ENCODE data around the gene LTBP3.

LTBP3 gene

DNA sequence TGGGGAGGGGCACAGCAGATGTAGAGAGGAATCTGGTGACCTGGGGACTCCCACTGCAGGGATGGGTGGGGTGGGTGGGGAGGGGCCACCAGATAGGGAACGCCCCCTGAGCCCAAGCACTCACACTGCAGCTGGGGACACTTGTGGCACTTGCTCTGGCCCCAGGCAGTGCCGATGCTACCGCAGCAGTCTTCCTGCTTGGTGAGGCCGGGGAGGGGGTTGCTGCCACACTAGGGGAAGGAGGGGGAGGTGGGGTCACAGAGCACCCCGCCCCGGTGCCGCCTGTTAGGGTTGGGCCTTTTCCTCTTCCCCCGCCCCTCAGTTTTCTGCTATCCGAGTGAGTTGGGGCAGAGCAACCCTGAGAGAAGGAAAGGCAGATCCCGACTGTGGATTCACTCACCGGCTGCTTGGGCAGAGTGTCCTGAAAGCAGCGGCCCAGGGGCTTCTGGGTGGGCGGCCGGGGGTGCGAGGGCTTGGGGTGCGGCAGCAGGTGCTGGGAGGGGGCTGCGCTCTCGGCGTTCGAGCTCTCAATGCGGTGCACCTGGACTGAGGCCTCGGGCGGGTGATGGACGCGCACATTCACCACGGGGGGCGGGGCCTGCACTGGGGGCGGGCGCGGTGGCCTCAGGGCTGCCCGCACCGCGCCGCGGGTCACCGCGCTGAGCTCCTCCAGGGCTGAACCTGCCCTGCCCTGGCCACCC is 4.7 kb downstream of the LTBP3 start:
- no peak for DNase-seq

DNA sequence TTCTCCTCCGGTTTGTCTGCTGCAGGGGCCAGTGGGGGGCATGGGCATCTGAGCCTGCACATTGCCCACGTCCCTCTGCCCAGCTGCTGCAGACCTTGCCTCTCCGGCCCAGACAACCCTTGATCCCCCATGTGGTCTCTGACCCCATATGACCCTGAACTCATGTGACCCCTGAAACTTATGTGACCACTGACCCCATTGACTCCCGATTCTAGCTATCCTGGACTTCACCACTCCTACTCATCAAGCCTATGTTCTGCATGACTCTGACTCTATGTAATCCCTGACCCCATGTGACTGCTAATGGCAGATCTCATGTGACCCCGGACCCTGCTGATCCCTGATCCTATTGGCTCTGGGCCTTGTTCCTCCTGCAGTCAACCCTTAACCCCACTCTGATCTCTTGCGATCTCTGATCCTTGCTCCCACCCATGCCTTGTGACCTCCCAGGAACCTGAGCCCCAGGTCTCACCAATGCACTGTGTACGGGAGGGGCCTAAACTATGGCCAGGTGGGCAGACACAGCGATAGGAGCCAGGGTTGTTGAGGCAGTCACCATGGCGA is 5.7 kb downstream of the LTBP3 start:
- DNase-seq = no peak

DNA sequence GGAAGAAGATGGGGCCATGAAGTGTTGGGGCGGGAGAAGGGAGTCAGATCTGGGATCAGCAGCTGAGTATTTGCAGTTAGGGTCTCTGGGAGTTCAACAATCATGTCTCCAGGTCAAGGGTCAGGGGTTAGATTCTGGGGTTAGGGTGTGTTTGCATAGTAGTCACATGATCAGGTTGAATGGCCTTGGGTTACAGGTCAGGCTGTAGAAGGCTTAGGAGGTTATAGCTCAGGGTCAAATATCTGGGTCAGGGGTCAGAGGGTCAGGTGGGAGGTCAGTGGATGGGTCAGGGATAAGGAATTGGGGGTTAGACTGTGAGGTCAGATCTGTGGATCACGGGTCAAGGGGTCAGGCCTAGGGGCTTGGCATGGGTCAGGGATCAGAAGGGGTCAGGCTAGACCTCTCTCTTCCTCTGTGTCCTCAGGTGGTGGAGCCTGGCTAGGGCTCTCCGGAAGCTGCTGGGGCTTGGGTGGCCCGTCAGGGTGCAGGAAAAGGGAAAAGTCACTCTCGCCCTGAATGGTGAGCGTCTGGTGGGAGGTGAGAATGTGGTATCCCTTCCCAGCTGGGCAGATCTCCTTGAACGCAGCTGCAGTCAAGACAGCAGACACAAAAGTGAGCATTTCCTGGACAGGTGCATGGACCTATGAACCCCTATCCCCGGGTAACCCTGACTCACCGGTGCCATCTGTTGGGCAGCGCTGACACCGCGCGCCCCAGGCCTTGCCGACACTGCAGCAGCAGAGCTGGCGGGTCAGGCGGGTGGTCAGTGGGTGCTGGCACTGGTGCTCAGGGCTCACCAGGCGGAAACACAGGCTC is 6.4 kb downstream of the LTBP3 start:
- peak; percentile 83 for DNase-seq

DNA sequence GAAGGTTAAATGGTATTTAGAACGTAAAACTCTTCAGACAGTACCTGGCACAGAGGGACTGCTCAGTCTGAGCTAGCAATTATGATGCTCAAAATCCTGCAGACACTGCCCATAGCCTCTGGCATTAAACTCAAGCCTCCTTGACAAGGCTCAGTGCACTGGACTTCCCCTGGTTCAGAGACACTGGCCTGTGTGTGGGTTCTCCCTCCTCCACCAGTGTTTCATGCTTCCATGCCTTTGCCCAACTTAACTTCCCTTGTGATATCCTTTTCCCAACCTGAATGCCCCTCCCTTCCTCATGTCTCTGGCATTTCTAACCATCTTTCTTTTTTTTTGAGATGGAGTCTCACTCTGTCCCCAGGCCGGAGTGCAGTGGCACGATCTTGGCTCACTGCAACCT is 9.1 kb downstream of the LTBP3 start:
- no peak for DNase-seq

DNA sequence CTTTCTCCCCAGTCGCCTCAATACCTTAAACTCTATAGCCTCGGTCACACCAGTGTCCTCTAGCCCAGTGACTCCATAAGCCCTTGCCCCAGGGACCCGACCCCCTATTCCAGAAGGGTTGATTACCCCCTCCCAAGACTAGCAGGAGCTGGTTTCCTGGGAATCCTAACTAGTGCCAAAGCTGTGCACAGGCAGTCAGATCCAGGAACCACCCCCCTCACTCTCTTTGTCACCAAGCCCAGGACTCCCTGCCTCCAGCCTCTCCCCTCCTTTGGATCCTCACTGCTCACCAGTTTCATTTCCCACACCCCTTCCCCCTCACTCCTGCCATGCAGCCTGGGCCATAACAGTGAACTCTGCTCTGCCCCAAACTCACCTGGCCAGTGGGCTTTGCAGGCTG is 9.8 kb downstream of the LTBP3 start:
- no peak for DNase-seq

DNA sequence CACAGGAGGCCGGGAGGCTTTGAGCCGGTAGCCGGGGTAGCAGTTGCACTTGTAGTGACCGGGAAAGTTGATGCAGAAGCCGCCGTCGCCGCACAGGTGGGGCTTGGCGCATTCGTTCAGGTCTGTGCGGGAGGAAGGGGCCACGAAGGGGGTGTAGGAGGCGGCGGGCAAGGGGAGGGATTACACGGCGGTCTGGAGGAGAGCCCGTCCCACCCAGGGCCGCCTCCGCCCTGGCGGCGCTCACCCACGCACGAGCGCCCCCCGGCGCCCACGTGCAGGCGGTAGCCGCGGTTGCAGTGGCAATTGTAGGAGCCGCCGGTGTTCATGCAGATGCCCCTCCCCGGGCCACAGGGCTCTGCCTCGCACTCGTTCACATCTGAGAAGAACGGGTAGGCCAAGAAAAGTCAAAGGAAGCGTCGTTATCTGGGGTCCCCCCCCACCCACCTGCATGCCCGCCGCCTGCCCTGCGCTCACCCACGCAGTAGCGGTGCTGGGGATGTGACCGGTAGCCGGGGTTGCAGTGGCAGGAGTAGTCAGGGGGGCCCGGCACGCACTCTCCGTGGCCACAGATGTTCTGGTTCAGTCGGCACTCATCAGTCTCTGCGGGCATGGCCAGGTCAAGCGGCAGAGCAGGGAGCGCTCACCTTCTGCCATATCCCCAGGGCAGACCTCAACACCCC is 10.6 kb downstream of the LTBP3 start:
- no peak for DNase-seq

DNA sequence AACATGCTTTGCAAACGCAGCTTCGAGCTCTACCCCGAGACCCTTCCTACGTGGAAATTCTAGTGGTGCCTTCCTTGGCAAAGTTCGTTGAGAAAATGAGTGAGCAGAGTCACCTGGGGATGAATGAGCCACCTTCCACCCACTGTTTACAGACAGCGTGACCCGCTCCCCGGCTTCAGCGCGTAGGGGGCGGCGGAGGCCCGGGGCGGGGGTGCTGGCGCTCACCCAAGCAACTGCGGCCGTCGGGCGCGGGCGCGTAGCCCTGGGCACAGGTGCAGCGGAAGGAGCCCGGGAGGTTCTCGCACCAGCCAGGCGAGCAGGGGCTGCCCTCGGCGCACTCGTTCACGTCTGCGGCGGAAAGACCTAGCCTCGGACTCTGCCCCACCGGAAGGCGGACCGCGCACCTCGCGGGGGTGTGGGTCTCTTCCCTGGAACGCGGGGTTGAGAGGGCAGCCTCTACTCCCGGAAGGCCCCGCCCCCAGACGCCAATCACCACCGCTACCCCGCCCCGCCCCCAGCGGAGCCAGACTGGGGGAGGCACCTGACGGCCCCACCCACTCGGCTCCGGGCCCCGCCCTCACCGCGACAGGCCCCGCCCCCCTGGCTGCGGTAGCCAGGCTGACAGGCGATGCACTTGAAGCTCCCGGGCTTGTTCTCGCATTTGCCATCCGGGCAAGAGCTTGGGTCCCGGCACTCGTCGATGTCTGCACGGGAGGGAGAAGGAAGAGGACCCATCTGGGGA is 11.8 kb downstream of the LTBP3 start:
- peak; percentile 84 for DNase-seq

DNA sequence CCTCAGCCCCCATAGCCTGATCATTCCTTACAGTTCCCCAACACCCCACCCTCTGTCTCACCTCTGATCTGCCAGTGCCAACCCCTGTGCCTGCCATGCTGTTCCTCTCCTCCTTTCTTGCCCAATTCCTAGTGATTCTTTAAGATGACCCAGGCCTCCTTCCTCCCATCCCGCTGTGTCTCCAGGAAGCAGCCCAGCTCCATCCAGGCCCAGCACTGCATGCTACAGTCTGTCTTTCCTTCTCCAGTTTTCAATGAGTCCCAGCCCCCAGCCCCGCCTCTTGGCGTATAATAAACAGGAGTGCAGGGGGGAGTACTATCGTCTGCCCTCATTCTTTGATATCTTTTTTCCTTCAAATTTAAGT is 12.3 kb downstream of the LTBP3 start:
- DNase-seq = no peak

DNA sequence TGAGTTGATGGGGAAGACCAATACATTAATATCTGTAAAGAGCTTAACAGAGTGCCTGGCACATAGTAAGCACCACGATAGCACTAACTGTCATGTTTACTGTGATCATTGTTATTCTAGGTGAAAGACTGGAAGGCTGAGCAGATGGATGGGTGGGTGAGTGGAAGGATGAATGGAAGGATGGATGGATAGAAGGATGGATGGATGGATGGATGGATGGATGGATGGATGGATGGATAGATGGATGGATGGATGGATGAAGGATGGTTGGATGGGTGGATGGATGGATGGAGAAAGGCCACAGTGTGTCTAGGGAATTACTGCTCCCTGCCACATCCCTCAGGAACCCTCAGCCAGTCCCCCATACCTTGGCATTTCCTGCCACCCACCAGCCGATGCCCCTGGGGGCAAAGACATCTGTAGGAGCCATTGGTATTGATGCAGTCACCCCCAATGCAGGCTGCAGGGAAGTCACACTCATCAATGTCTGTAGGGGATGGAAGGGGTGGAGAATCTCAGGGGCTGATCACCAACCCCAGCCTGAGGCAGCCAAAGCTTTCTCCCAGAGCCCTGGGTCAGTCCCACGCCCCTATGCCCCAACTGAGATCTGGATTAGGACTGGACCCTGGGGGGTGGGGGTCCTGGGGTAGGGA is 15.3 kb downstream of the LTBP3 start:
- no peak for DNase-seq

DNA sequence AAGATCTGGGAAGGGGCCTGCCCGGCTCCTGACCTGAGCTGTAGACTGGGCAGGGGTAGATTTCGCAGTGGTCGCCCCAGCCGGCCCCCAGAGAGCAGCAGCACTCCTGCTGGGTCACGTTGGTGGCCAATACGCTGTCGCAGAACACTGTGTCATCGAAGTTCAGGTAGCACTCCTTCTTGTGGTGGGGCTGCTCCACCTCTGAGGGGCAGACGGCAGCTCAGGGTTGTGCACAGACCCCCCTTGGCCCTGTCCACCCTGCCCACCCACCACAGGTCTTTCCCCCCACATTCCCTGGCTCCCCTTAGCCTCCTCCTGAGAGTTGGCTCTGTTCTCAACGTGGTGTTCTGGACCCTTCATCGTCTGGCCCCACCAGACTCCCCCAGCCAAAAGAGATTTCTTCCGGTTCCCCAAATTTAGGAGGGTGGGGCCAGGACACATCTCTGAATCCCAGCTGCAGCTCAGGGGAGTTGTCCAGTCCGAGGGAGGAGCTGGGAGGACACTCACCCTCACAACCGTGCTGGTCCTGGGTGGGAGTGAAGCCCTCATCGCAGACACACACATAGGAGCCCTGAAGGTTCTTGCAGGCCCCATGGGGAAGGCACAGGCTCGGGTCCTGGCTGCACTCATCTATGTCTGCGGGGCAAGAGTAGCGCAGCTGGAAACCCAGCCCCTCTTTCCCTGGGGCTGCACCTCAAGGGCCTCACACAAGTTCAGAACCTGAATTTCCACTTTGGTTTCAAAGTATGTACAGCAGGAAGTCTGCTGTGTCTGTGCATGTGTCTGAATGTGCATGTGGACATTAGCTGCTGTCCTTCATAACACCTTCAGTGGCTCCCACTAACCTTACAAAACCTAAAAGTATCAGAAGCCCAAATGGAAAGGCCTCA is 16.8 kb downstream of the LTBP3 start:
- no peak for DNase-seq

DNA sequence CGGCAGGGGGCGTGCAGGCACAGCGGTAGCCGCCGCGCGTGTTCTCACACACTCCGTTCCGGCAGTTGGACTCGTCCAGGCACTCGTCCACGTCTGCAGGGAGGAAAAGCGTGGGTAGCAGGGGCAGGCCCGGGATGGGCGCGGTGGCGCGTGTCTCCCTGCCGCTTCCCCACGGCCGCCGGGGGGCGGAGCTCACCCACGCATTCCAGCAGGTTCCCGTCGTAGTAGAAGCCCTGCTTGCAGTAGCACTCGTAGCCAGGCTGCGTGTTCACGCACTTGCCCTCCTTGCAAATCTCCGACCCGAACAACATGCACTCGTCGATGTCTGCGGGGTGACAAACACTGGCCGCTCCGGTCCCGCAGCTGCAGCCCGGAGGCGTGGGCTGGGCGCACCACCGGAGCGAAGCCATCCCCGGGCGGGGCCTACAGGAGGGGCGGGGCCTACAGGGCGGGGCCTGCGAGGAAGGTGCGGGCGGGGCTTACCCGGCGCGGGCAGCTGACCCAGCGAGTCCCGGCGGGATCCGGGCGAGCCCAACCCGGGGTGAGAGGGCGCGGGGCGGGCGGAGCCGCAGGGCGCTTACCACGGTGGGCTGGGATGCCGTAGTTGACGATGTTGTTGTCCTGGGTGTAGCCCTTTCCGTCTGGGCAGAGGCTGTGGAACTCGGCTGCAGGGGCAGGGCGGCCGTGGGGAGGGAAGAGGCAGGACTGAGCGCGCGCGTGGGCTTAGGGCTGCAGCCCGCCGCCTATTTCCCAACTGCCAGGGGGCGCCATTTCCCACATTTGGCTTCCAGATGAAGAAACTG is 17.7 kb downstream of the LTBP3 start:
- peak; percentile 67 for DNase-seq

DNA sequence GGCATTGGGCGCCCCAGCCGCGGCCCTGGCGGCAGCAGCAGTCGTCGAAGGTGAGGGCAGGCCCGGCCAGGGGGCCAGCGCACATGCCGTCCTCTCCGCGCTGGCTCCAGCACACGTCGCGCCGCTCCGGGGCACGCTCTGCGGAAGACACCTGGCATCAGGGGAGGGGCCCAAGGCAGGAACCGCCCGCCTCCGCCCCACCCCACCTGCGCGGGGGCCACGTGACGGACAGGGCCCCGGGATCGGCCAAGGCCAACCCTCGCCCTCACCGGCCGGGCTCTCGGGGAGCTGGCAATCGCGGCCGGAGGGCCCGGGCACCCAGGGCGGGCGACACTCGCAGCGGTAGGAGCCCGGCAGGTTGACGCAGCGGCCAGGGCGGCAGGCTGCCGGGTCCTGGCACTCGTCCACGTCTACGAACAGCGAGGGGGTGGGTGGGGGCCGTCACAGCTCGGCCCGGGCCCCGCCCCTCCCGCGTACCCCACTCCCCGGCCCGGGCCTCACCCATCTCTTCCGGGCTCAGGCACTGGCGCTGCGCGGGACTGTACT is 18.3 kb downstream of the LTBP3 start:
- DNase-seq = no peak

DNA sequence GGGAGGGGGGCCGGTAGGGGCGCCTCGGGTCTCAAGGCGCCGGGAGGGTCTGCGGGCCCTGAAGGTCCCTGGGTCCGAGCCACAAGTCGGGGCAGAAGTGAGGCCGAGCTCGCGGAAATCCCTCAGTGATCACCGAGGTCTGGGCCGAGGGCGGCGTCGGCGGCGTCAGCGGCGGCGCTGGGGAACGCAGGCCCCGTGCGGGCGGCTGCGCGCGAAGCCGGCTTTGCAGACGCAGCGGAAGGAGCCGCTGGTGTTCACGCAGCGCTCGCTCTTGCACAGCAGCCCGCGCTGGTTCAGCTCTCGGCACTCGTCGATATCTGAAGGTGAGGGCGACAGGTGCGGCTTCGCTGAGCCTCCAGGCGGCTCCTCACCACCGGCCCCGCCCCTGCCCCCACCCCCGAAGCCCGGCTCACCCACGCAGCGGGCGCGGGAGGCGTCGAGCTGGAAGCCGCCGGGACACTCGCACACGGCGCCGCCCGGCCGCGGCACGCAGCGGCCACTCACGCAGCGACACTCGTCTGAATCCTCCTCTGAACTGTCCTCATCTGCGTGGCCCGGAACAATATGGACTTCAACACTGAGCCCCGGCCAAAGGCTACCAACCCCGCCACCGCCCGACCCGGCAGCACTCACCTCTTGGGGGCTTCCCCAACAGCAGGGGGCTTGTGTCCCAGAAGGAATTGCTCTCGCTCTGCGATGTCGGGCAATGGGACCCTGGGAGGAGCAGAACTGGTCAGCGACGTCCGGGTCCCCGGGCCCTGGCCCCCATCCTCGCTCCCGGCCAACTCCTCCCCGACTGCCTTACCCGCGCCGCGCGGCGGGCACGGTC is 19.0 kb downstream of the LTBP3 start:
- DNase-seq = no peak

DNA sequence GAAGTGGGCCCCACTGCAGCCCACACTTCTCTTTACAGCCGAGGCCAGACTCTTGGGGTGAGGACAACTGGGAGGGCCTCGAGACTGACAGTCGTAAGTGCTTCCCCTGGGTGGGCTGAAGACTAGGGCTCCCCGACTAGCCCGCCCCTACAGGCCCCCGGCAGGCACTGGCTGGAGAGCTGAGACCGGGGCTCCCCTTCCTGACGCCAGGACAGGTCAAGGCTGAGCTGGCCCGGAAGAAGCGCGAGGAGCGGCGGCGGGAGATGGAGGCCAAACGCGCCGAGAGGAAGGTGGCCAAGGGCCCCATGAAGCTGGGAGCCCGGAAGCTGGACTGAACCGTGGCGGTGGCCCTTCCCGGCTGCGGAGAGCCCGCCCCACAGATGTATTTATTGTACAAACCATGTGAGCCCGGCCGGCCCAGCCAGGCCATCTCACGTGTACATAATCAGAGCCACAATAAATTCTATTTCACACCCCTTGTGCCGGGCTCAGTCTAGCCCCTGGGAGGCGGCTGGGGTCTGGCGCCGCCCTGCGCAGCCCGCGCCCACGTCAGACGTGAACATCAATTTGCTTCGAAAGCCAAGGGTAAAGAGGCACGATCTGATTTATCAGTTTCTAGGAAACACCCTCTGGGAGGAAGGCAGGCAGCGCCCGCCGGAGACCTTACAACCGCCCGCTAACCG is 19.8 kb downstream of the LTBP3 start:
- DNase-seq = no peak

DNA sequence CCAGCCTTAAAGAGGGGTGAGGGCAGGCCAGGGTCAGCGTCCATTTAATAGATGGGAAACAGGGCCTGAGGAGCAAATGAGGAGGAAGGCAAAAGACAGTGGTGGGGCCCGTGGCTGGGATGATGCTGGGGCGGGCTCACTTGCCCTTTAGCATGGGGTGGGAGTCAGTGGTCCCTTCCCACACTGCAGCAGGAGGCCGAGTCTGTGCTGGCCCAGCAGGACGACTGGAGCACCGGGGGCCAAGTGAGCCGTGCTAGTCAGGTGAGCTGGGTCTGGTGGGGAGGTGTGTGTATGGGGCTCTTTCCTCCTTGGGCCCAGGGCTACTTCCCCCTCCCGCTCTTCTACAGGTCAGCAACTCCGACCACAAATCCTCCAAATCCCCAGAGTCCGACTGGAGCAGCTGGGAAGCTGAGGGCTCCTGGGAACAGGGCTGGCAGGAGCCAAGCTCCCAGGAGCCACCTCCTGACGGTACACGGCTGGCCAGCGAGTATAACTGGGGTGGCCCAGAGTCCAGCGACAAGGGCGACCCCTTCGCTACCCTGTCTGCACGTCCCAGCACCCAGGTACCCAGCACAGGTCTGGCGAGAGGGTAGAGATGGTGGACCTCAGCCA is 20.4 kb downstream of the LTBP3 start:
- DNase-seq = no peak

DNA sequence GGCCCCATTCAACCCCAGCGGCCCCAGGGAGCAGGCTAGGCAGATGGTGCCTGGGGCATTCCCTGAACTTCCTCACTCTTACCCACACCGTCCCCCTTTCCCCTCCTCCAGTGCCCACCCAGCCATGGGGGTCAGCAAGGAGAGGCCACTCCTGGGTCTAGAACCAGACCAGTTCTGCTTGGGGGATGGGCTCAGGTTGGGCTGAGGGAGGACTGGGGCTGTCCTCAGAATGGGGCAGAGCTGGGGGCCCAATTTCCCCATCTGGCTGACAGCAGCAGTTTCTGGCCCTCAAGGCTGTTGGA is 20.9 kb downstream of the LTBP3 start:
- DNase-seq = no peak

DNA sequence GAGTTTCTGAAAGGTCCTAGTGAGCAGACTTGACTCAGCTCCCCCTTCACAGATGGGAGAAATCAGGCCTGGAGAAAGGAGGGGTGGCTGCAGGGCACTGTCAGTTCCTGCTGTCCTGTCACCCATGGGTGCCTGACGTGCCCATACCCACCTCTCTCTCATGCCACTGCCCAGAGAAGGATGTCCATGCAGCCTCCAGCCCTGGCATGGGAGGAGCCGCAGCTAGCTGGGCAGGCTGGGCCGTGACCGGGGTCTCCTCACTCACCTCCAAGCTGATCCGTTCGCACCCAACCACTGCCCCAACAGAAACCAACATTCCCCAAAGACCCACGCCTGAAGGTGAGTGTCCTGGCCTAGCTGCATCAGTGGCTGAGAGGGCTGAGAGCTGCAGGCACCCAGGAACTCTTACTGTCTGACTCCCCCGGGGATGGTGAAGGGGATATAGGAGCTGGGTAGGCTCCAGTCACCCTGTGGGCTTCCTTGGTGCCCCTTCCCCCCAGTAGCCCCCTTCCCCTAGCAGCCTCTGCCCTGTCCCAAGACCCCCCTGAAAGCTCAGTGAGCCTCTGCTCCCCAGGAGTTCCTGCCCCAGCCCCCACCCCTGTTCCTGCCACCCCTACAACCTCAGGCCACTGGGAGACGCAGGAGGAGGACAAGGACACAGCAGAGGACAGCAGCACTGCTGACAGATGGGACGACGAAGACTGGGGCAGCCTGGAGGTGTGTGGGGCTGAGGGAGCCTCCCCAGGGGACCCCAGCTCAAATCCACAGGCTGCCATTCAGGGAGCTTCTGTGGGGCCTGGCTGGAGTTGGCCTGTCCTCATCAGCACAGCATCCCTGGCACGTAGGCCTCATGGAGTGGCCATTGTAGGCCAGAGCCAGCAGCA is 21.5 kb downstream of the LTBP3 start:
- DNase-seq = no peak

All from NCI-H1092 (cell line).